Measurements from ENCODE around the gene CYB5R3. TPM values are rescaled to one million over a fixed set of nuclear protein-coding genes. Genes with fewer than 3 reads are reported as not detected.

CYB5R3 gene
- 44.0 and 48.4 TPM in 2 replicates for total RNA-seq (2014; rRNA removed; shearing (Covaris generic))

DNA sequence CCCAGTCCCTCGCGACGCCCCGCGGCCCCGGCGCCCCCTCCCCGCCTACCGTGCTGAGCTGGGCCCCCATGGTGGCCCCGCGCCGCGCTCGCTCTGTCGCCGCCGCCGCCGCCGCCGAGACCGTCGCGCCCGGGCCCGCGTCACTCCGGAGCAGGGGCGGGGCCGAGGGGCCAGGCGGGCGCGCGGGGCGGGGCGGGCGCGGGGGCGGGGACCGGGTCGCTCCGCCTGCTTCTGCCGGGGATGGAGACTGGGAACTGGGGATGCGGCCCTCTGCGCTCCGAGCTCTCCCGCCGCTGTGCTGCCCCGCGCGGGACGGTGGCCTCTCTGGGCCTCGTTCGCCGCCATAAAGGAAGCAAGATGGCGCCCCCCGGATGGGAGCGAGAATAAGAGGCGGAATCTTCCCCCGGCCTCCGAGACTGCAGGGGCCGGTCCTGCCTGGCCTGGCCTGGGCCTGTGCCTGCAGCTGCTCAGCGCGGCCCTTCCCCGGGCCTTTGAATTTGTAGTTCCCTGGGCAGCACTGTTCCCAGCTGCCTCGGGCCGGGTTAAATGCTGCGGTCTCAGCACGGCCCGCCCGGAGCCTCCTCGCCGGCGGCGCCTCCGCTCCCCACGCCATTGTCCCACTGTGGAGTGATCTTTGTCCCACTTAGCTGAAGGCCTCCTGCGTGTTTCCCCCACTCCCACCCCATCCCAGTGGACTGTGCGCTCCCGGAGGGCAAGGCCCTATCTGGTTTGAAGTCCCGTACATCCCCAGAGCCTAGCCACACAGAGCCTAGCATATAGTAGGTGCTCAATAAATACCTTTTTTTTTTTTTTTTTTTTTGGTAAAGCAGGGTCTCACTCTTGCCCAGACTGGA lies at the start of gene CYB5R3:
TSS of gene CYB5R3 (minus strand) at position 147 of the 854 bp plus-strand sequence. CDS start at position 70, 77 bp downstream.
- peak; percentile 77 for DNase-seq (ENCODE audit: low spot score)

- peak; percentile 88 for DNase-seq (ENCODE audit: low spot score)
Measured at GRCh38 chr22:42697542-42698013, 48.4 kb upstream of the CYB5R3 start.

DNA sequence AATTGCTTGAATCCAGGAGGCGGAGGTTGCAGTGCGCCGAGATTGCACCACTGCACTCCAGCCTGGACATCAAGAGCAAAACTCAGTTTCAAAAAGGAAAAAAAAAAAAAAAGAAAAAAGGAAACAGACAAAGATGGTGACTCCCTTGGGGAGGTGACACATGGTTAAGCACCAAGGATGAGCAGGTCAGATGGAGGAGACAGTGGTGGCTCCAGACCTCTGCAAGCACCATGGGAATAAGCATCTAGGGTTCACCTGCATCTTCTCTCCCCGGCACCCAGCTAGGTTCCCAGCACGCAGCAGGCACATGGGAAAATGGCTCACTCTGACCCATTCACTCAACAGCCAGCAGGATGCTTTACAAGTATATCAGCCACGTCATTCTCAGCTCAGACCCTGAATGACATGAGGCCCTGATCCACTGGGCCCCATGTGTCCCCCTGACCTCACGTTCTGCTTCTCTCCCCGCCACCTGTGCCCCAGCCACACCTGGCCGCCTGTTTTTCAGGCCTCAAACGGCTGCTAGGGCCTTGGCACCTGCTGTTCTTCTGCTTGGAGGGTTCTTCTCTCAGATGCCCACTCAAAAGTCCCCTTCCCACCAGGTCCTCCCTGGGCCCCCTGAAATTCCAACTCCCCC lies 47.3 kb upstream of the CYB5R3 start:
- no peak for DNase-seq (ENCODE audit: low spot score)

DNA sequence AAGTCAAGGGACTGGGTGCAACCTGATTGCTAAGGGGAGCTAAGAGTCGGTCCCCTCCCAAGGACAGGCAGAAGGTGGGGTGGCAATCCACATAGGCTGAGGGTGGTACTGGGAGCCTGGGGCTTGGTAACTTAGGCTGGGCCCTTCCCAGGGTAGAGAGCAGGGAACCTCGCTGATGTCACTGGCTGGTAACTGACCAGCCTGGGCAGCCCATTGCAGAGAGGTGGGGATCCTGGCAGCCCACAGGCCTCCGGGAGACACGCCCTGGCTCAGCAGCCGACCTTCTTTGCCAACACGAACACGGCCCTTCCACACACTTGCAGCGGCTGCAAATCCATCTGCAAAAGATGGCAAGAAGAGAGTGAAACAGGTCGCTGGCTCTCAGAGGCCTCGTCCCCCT lies 46.1 kb upstream of the CYB5R3 start:
- no peak for DNase-seq (ENCODE audit: low spot score)

GRCh38 chr22:42693763-42694683 lies 44.8 kb upstream of the CYB5R3 start:
- no peak for DNase-seq (ENCODE audit: low spot score)

GRCh38 chr22:42693055-42693762 lies 44.0 kb upstream of the CYB5R3 start:
- no peak for DNase-seq (ENCODE audit: low spot score)

DNA sequence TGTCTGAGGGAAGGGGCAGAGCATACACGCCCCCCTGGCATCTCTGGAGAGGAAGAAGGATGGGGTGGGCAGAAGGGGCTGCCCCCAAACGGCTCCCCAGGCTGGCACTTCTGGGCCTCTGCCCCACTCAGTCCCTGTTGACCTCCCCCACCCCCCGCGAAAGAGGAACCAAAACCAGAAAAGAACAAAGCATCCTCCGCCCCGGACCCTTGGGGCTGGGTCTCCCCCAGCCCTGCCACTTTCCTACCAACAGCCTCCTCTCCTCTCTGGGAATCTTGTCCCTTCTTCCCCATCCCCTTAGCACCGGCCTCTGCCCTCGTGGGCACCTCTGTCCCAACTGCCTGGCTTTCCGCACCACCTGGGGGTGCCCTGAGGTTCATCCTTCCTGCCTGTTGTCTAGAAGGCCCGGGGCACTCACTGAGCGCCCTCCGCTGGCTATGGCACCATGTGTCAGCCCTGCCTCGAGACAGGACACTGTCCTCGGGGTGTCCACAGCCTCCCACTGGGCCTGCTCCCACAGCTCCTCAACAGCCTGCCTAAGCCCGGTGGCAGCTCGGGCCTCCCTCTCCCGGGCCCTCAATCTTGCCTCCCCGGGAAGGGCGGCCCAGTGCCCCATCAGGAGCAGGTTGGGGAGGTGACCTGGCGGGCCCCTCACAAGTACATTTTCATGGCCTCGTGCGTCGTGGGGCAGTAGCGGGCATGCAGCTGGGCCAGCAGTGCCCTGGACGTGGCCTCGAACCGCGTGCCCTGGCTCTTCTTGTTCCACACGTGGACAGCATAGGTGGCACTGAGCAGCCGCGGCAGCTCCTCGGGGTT lies 43.3 kb upstream of the CYB5R3 start:
- no peak for DNase-seq (ENCODE audit: low spot score)

DNA sequence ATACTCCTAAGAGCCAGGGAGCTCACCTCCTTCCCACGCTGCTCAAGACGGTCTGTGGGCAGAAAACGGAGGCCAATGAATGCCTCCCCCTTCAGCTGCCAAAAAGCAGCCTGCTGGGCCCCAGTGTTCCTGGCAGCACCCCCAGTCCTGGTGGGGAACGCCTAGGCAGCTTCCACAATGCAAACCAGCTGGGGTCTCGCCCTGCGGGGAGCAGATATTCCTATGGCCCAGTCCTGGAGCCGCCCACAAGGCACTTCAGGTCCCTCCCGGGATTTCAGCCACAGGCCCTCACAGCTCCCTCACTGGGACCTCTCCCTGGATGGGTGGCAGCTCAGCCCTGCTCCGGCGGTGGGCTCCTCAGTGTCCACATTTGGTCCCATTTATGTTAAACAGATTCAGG lies 42.2 kb upstream of the CYB5R3 start:
- DNase-seq (ENCODE audit: low spot score), result no peak

- DNase-seq (ENCODE audit: low spot score), result peak; percentile 93
Measured at GRCh38 chr22:42688241-42689211, 39.3 kb upstream of the CYB5R3 start.

DNA sequence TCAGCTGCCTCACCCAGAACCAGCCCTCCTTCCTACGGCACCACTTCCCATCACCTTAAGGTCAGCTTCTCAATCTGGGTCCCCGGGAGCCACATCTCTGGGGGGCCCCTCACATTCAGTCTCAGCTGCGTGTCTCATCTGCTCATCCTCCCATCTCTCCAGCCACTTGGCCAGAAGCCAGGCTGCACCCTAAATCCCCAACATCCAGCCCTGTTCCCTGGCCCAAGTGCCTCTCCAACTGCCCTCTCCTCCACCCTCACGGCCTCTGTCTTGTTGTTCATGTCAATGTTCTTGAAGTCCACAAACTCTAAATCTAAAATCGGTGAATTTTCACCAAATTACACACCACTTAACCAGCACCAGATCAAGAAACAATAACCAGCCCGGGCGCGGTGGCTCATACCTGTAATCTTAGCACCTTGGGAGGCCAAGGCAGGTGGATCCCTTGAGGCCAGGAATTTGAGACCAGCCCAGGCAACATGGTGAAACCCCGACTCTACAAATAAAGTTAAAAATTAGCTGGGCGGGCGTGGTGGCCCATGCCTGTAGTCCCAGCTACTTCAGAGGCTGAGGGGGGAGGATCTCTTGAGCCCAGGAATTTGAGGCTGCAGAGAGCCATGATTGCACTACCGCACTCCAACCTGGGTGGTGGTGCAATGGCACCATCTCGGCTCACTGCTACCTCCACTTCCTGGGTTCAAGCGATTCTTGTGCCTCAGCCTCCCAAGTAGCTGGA lies 37.7 kb upstream of the CYB5R3 start:
- no peak for DNase-seq (ENCODE audit: low spot score)

DNA sequence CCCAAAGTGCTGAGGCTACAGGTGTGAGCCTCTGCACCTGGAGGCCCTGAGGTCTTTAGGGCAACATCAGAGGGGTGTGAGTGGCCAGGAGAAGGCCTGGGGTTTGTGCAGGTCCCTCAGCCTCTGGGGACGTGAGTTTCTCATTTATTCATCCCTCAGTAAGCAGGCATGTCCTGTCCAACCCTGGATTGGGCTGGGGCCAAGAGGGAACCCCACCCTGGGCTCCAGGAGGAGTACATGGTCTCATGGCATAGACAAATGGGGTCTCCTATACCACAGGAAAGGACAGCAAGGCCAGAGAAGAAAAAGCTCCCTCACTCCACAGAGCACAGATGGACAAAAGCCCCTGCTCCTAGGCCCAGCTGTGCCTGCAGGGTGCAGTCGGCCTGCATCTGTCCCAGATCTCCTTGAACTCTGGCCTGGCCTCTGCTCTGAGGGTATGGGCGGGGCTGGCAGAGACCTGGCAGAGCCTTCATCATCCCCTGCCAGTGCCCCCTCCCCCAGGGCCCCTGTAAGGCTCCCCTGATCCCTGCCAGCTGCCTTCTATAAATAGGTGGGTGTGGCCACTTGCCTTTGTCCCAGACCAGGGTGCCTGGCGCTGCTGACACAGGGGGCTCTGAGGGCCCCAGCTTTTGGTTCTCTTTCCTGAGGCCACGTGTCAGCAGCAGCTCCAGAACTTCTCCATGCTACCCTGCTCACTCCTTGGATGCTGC lies 36.9 kb upstream of the CYB5R3 start:
- DNase-seq (ENCODE audit: low spot score), result peak; percentile 48

DNA sequence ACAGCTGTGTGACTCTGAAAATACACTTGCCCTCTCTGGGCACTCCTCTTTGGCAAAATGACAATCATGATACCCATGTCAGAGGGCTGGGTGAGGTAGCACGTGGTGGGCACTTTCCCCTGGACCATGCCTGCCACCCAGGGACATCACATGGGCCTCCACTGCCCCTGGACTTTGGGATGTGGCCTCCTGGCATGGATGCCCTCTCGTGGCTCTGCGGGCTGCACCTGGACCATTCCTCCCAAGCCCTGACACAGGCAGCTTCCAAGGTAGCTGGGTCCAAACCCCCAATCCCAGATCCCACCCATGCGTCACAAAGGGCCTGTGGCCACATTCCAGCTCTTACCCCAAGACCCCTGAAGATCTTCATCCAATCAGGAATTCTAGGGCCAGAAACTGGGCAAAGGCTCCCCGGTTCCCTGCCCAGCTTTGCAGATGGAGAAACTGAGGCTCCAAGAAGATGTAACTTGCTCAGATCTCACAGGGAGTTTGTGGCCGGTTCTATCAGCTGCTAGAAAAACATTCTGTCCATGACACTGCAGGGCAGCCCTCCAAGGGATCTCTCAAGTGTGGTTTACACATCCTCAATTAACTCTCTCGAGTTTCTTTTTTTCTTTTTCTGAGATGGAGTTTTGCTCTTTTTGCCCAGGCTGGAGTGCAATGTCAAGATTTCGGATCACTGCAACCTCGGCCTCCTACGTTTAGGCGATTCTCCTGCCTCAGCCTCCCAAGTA lies 35.4 kb upstream of the CYB5R3 start:
- DNase-seq (ENCODE audit: low spot score), result no peak

- DNase-seq (ENCODE audit: low spot score), result no peak
Measured at GRCh38 chr22:42683578-42684283, 34.5 kb upstream of the CYB5R3 start.

DNA sequence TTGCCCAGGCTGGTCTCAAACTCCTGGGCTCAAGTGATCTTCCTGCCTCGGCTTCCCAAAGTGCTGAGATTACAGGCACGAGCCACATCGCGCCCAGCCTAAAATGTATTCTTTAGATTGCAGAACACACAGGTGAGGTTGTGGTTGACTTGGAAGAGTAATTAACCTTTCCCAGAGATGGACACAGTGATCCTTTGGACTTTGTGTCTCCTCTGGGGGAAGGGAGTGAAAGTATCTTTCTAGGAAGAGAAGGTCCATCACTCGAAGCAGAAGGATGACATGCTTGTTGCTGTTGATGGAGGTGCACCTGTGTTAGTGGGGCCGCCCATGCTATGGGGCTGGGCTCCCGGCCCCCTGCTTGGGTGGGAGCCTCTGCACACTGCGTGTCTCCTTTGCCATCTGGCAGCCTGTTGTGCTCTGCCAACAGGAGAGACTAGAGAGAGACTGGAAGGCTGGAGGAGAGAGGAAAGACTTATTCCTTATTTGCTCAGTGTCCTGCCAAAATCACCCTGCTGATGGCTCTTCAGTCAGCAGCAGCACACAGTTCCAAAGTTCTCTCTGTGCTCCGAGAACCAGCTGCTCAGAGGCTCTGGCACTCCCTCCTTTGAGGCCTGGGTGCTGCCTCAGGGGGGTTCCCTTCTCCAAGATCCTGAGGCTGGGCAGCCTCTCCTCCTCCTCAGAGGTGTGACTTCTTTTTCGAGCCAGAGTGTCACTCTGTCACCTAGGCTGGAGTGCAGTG lies 33.1 kb upstream of the CYB5R3 start:
- no peak for DNase-seq (ENCODE audit: low spot score)

GRCh38 chr22:42680648-42681047 lies 31.5 kb upstream of the CYB5R3 start:
- DNase-seq (ENCODE audit: low spot score), result peak; percentile 95

- no peak for DNase-seq (ENCODE audit: low spot score)
Measured at GRCh38 chr22:42679691-42680090, 30.5 kb upstream of the CYB5R3 start.
